ENCODE measurements around the gene BRD3OS. TPM values are rescaled to one million over a fixed set of nuclear protein-coding genes. Genes with fewer than 3 reads are reported as not detected.

Gene BRD3OS
- polyA plus RNA-seq, 1 of the 3 experiments (the other 2 are of a cell fraction), result 23.1 TPM

- peaks cover 31% of the 10 kb centered on the region for H3K79me2 ChIP-seq (ENCODE audit: insufficient read depth)
- H4K20me1 ChIP-seq (ENCODE audit: insufficient read depth), result peaks cover 30% of the 10 kb centered on the region
- H3K27me3 ChIP-seq (ENCODE audit: insufficient read depth), result no peaks in the 10 kb centered on the region
- no peak for TF ChIP-seq TCF12 (IDR thresholded peaks at IDR 0.05)
- TF ChIP-seq CTCF (IDR thresholded peaks at IDR 0.05), result no peak
- TF ChIP-seq POLR2AphosphoS5 (IDR thresholded peaks at IDR 0.05; ENCODE audit: low read depth, low read length), result no peak
- TF ChIP-seq NRF1 (IDR thresholded peaks at IDR 0.05; ENCODE audit: low read depth, low read length), result no peak
- no peak for TF ChIP-seq PBX3 (IDR thresholded peaks at IDR 0.05)
- no peak for TF ChIP-seq REST (IDR thresholded peaks at IDR 0.05; ENCODE audit: low read depth, low read length)
- TF ChIP-seq RAD21 (IDR thresholded peaks at IDR 0.05; ENCODE audit: low read length), result no peak
- TF ChIP-seq SIN3A (IDR thresholded peaks at IDR 0.05; ENCODE audit: borderline replicate concordance, low read depth, low read length), result no peak
- no peak for TF ChIP-seq JUND (IDR thresholded peaks at IDR 0.05)
- TF ChIP-seq USF2 (IDR thresholded peaks at IDR 0.05; ENCODE audit: borderline replicate concordance, low read depth, low read length), result no peak
- TF ChIP-seq TEAD4 (IDR thresholded peaks at IDR 0.05; ENCODE audit: borderline replicate concordance, insufficient read depth), result no peak
- TF ChIP-seq ELF1 (IDR thresholded peaks at IDR 0.05), result no peak
- TF ChIP-seq RXRA (IDR thresholded peaks at IDR 0.05; ENCODE audit: borderline replicate concordance, low read depth), result no peak
- TF ChIP-seq NFIC (IDR thresholded peaks at IDR 0.05; ENCODE audit: borderline replicate concordance), result no peak
- TF ChIP-seq IRF3 (IDR thresholded peaks at IDR 0.05; ENCODE audit: low read depth, low read length), result no peak
- no peak for TF ChIP-seq FOSL2 (IDR thresholded peaks at IDR 0.05; ENCODE audit: borderline replicate concordance, low read depth)
- TF ChIP-seq MEF2A (IDR thresholded peaks at IDR 0.05; ENCODE audit: borderline replicate concordance, low read depth), result no peak
- no peak for TF ChIP-seq CHD2 (IDR thresholded peaks at IDR 0.05; ENCODE audit: low read length, partially characterized antibody)
- no peak overlapping the region for H3K4me2 ChIP-seq
- H3K4me3 ChIP-seq (ENCODE audit: low read depth in 2 of 2, low read length in 1 of 2), result no peak overlapping the region
- H3K36me3 ChIP-seq (replicated peaks in 1 of 2; ENCODE audit: control insufficient read depth in 1 of 2, insufficient read depth in 2 of 2, low read length in 1 of 2), result peaks cover 0 to 65% of the 10 kb centered on the region in 2 experiments
- no peak overlapping the region for H3K27ac ChIP-seq (ENCODE audit: low read depth in 2 of 2, low read length in 1 of 2)
- no peaks in the 10 kb centered on the region for H3K9me3 ChIP-seq
- DNase-seq, result no peak
- H3F3A ChIP-seq (replicated peaks; ENCODE audit: insufficient read depth), result no peaks in the 10 kb centered on the region
- ChIA-PET POLR2A (no interaction called here), CTCF (interaction anchor here (1.4 kb wide), 1 partner anchor 11 kb away, joined by 6 read pairs; no protein-coding TSS in a partner anchor)
- no peaks in the 10 kb centered on the region for H3K9me2 ChIP-seq
- no peak overlapping the region for H3K9ac ChIP-seq
- no peak overlapping the region for H2AFZ ChIP-seq (ENCODE audit: low read depth)
- H3K4me1 ChIP-seq (ENCODE audit: control insufficient read depth in 1 of 2, insufficient read depth in 2 of 2, low read depth in 1 of 2, low read length in 1 of 2), result peaks cover 2 to 17% of the 10 kb centered on the region in 2 experiments; a peak in 2 of 4 replicates
- WGBS (ENCODE audit: low lambda C conversion rate), result 98% methylated on average over 16 of the region's 16 CpGs
Measured at GRCh38 chr9:134051319-134051718, 26.0 kb downstream of the BRD3OS start.
